ENCODE data around the gene XPO5. TPM values are rescaled to one million over a fixed set of nuclear protein-coding genes. Genes with fewer than 3 reads are reported as not detected.
A peak's percentile ranks its signal among the peaks of the same experiment; 100 is the strongest.

The XPO5 gene
- total and polyA plus RNA-seq, 4 donors: 27.4 to 48.9 (median 40.4) TPM

- H3K9me3 ChIP-seq (ENCODE audit: control insufficient read depth, insufficient read depth, low read length): no peaks in the 10 kb centered on the region
- WGBS (ENCODE audit: insufficient coverage): 3% methylated on average over 92 of the region's 96 CpGs
- no peaks in the 10 kb centered on the region for H3K27me3 ChIP-seq (ENCODE audit: control insufficient read depth, insufficient read depth, low read length)
- peak; percentile 71 to 94 (median 80) for DNase-seq (ENCODE audit: low read depth in 4 of 6, low spot score in 6 of 6)
- H3K4me3 ChIP-seq (ENCODE audit: low read depth, low read length): peak within 1 kb of the TSS; percentile 50
- H3K36me3 ChIP-seq (ENCODE audit: control insufficient read depth, insufficient read depth, low read length): peaks cover 68% of the 10 kb centered on the region
- H3K27ac ChIP-seq (ENCODE audit: low read depth, low read length): peak within 1 kb of the TSS; percentile 78
- peaks cover 46% of the 10 kb centered on the region for H3K4me1 ChIP-seq (ENCODE audit: control insufficient read depth, insufficient read depth, low read length)
Observed at GRCh38 chr6:43509984-43510826, 65.6 kb downstream of the XPO5 start, which contains the start of gene LRRC73. Gene LRRC73 (minus strand): TSS chr6:43510346. CDS start chr6:43509785, 561 bp downstream.

- Histone ChIP-seq H3K4me3 (ENCODE audit: low read depth, low read length) (peak overlapping the region; percentile 50), H3K27me3 (ENCODE audit: control insufficient read depth, insufficient read depth, low read length) (no peaks in the 10 kb centered on the region), H3K27ac (ENCODE audit: low read depth, low read length) (no peak overlapping the region), H3K36me3 (ENCODE audit: control insufficient read depth, insufficient read depth, low read length) (peaks cover 68% of the 10 kb centered on the region), H3K9me3 (ENCODE audit: control insufficient read depth, insufficient read depth, low read length) (no peaks in the 10 kb centered on the region), H3K4me1 (ENCODE audit: control insufficient read depth, insufficient read depth, low read length) (peaks cover 44% of the 10 kb centered on the region)
- peak in 2 of 6 donors; percentile 41 to 61 for DNase-seq (ENCODE audit: low read depth in 4 of 6, low spot score in 6 of 6)
- WGBS (ENCODE audit: insufficient coverage): 8% methylated on average over 69 of the region's 69 CpGs
Observed at GRCh38 chr6:43509142-43509983, 66.5 kb downstream of the XPO5 start.

GRCh38 chr6:43508481-43509141 is 67.2 kb downstream of the XPO5 start:
- WGBS (ENCODE audit: insufficient coverage): 60% methylated on average over 8 of the region's 8 CpGs
- Histone ChIP-seq H3K4me3 (ENCODE audit: low read depth, low read length) (peak overlapping the region; percentile 31), H3K27me3 (ENCODE audit: control insufficient read depth, insufficient read depth, low read length) (no peaks in the 10 kb centered on the region), H3K9me3 (ENCODE audit: control insufficient read depth, insufficient read depth, low read length) (no peaks in the 10 kb centered on the region), H3K27ac (ENCODE audit: low read depth, low read length) (no peak overlapping the region), H3K36me3 (ENCODE audit: control insufficient read depth, insufficient read depth, low read length) (peaks cover 66% of the 10 kb centered on the region), H3K4me1 (ENCODE audit: control insufficient read depth, insufficient read depth, low read length) (peaks cover 44% of the 10 kb centered on the region)
- DNase-seq (ENCODE audit: low read depth in 4 of 6, low spot score in 6 of 6): no peak

GRCh38 chr6:43506667-43507471 is 69.0 kb downstream of the XPO5 start:
- WGBS (ENCODE audit: insufficient coverage): 23% methylated on average over 11 of the region's 14 CpGs
- Histone ChIP-seq H3K9me3 (ENCODE audit: control insufficient read depth, insufficient read depth, low read length) (no peaks in the 10 kb centered on the region), H3K27me3 (ENCODE audit: control insufficient read depth, insufficient read depth, low read length) (no peaks in the 10 kb centered on the region), H3K27ac (ENCODE audit: low read depth, low read length) (no peak overlapping the region), H3K36me3 (ENCODE audit: control insufficient read depth, insufficient read depth, low read length) (peaks cover 66% of the 10 kb centered on the region), H3K4me3 (ENCODE audit: low read depth, low read length) (peak overlapping the region; percentile 0), H3K4me1 (ENCODE audit: control insufficient read depth, insufficient read depth, low read length) (peaks cover 52% of the 10 kb centered on the region)
- DNase-seq (ENCODE audit: low read depth in 4 of 6, low spot score in 6 of 6): peak; percentile 57 to 94 (median 80)

- no CpG with 5 or more reads among the region's 3 CpGs for WGBS (ENCODE audit: insufficient coverage)
- DNase-seq (ENCODE audit: low read depth in 4 of 6, low spot score in 6 of 6): no peak
- Histone ChIP-seq H3K4me1 (ENCODE audit: control insufficient read depth, insufficient read depth, low read length) (peaks cover 54% of the 10 kb centered on the region), H3K4me3 (ENCODE audit: low read depth, low read length) (peak overlapping the region; percentile 0), H3K36me3 (ENCODE audit: control insufficient read depth, insufficient read depth, low read length) (peaks cover 66% of the 10 kb centered on the region), H3K9me3 (ENCODE audit: control insufficient read depth, insufficient read depth, low read length) (no peaks in the 10 kb centered on the region), H3K27ac (ENCODE audit: low read depth, low read length) (no peak overlapping the region), H3K27me3 (ENCODE audit: control insufficient read depth, insufficient read depth, low read length) (no peaks in the 10 kb centered on the region)
Observed at GRCh38 chr6:43506171-43506570, 69.7 kb downstream of the XPO5 start.

GRCh38 chr6:43505718-43506117 is 70.1 kb downstream of the XPO5 start:
- 84% methylated on average over 4 of the region's 6 CpGs for whole genome bisulfite sequencing (ENCODE audit: insufficient coverage)
- no peaks in the 10 kb centered on the region for H3K27me3 ChIP-seq (ENCODE audit: control insufficient read depth, insufficient read depth, low read length)
- H3K36me3 ChIP-seq (ENCODE audit: control insufficient read depth, insufficient read depth, low read length): peaks cover 67% of the 10 kb centered on the region
- no peak overlapping the region for H3K27ac ChIP-seq (ENCODE audit: low read depth, low read length)
- no peak overlapping the region for H3K4me3 ChIP-seq (ENCODE audit: low read depth, low read length)
- peaks cover 56% of the 10 kb centered on the region for H3K4me1 ChIP-seq (ENCODE audit: control insufficient read depth, insufficient read depth, low read length)
- no peak for DNase-seq (ENCODE audit: low read depth in 4 of 6, low spot score in 6 of 6)
- H3K9me3 ChIP-seq (ENCODE audit: control insufficient read depth, insufficient read depth, low read length): no peaks in the 10 kb centered on the region

- Histone ChIP-seq H3K36me3 (ENCODE audit: control insufficient read depth, insufficient read depth, low read length) (peaks cover 69% of the 10 kb centered on the region), H3K27me3 (ENCODE audit: control insufficient read depth, insufficient read depth, low read length) (no peaks in the 10 kb centered on the region), H3K4me3 (ENCODE audit: low read depth, low read length) (no peak overlapping the region), H3K4me1 (ENCODE audit: control insufficient read depth, insufficient read depth, low read length) (peaks cover 50% of the 10 kb centered on the region), H3K27ac (ENCODE audit: low read depth, low read length) (no peak overlapping the region), H3K9me3 (ENCODE audit: control insufficient read depth, insufficient read depth, low read length) (no peaks in the 10 kb centered on the region)
- DNase-seq (ENCODE audit: low read depth in 4 of 6, low spot score in 6 of 6): no peak
- 91% methylated on average over 16 of the region's 26 CpGs for WGBS (ENCODE audit: insufficient coverage)
Observed at GRCh38 chr6:43504756-43505593, 70.9 kb downstream of the XPO5 start.

- Histone ChIP-seq H3K9me3 (ENCODE audit: control insufficient read depth, insufficient read depth, low read length) (no peaks in the 10 kb centered on the region), H3K4me1 (ENCODE audit: control insufficient read depth, insufficient read depth, low read length) (peaks cover 49% of the 10 kb centered on the region), H3K27me3 (ENCODE audit: control insufficient read depth, insufficient read depth, low read length) (no peaks in the 10 kb centered on the region), H3K4me3 (ENCODE audit: low read depth, low read length) (no peak overlapping the region), H3K36me3 (ENCODE audit: control insufficient read depth, insufficient read depth, low read length) (peaks cover 80% of the 10 kb centered on the region), H3K27ac (ENCODE audit: low read depth, low read length) (no peak overlapping the region)
- no peak for DNase-seq (ENCODE audit: low read depth in 4 of 6, low spot score in 6 of 6)
- WGBS (ENCODE audit: insufficient coverage): 93% methylated on average over 8 of the region's 8 CpGs
Observed at GRCh38 chr6:43503443-43503842, 72.4 kb downstream of the XPO5 start.

All from spinal cord (tissue), 10 donors.